22Rv1 (cell line): ENCODE measurements around the gene NTMT2.

Experiments
- CTCF ChIP-seq: fragments of 450-650 bp; IDR thresholded peaks from 2 replicates; pipeline ENCODE4 v1.5.1; 2017; ENCODE audit warnings: mild to moderate bottlenecking
- ZFX ChIP-seq: fragments of 450-650 bp; IDR thresholded peaks from 2 replicates; pipeline ENCODE4 v1.6.1; 2017; ENCODE audit warnings: antibody characterized with exemption, borderline replicate concordance

GRCh38 chr1:170198090-170198489 is 52.3 kb downstream of the NTMT2 start:
- TF ChIP-seq CTCF: no peak
- no peak for TF ChIP-seq ZFX
